GM12875 (cell line): ENCODE data around the gene TMC1.

ENCODE experiments used
- H3K4me3 ChIP-seq: one replicate; pipeline ENCODE4 v1.5.1; 2011; ENCODE audit warnings: low read depth, low read length, control low read depth
- TF ChIP-seq, protein P1 (sequence below): IDR thresholded peaks from 2 replicates; pipeline ENCODE4 v1.5.1; 2011; ENCODE audit warnings: low read depth, mild to moderate bottlenecking, control low read depth, inconsistent platforms, low read length, moderate library complexity, borderline replicate concordance; ENCODE audit not compliant: insufficient read depth

Gene TMC1

DNA sequence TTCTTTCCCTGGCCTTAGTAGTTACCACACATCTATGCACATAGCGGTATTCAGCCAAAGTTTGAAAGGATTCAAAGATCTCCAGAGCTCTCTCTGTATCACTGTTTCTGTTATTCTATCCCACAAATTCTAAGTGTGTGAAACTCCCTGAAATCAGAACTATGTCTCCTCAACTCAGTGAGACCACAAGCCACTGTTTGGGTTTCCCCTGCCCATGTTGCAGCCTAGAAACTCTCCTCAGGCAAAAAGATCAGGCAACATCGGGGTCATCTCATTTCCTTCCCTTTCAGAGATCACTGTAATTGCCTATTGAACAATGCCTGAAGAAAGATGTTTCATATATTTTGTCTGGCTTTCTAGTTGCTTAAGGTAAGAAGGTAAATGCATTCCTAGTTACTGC is 135.6 kb downstream of the TMC1 start:
- TF ChIP-seq, protein P1, sequence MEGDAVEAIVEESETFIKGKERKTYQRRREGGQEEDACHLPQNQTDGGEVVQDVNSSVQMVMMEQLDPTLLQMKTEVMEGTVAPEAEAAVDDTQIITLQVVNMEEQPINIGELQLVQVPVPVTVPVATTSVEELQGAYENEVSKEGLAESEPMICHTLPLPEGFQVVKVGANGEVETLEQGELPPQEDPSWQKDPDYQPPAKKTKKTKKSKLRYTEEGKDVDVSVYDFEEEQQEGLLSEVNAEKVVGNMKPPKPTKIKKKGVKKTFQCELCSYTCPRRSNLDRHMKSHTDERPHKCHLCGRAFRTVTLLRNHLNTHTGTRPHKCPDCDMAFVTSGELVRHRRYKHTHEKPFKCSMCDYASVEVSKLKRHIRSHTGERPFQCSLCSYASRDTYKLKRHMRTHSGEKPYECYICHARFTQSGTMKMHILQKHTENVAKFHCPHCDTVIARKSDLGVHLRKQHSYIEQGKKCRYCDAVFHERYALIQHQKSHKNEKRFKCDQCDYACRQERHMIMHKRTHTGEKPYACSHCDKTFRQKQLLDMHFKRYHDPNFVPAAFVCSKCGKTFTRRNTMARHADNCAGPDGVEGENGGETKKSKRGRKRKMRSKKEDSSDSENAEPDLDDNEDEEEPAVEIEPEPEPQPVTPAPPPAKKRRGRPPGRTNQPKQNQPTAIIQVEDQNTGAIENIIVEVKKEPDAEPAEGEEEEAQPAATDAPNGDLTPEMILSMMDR: no peak
- no peak overlapping the region for H3K4me3 ChIP-seq

DNA sequence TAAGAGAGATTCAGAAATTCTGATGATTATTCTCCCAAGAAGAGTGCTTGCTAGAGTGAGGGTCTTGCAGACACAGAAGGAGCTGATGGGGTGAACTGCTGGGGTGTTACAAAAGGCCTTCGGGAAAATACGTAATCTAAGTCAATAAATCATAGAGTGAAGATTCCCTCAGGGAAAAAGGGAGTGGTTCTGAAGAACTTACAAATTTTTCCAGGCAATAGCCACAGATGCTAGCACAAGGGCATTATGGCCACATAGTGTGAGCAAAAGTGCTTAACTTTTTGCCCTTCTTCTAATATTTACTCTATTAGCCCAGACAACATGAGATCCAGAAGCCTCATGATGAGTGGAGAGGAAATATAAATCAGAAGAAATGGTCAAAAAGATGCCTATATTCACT is 137.3 kb downstream of the TMC1 start:
- TF ChIP-seq, protein P1: no peak
- no peak overlapping the region for H3K4me3 ChIP-seq

DNA sequence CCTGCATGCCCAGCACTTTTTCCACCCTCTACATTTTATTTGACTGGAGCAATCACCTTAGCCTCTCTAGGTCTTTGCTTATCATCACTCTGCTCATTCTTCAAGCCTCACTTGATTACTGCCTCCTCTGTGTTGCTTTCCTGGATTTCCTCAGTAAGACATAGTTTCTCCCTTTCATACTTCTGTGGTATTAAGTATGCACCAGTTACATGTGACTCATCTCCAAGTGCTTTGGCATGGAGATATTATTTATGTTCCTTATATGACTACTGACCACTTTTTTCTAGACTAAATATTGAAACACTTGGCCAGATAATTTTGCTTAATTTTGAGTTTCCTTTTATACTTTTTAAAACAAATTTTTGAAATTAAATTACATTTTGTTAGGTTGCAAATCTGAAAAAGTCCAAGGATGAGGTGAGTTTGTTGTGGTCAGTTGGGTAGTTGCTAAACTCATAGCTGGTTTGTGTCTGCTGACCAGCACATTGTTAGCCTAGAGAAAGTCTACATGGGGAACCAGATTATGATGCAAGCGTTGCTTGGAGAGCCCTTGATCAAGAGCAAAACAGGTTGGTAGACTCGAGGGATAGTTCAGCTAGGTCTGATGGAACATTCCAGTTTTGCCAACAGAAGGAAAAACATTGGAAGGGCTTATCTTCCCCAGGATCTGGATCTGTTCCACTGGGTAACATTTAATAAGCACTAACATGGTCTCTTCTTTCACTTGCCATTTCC is 140.2 kb downstream of the TMC1 start:
- TF ChIP-seq, protein P1: no peak

DNA sequence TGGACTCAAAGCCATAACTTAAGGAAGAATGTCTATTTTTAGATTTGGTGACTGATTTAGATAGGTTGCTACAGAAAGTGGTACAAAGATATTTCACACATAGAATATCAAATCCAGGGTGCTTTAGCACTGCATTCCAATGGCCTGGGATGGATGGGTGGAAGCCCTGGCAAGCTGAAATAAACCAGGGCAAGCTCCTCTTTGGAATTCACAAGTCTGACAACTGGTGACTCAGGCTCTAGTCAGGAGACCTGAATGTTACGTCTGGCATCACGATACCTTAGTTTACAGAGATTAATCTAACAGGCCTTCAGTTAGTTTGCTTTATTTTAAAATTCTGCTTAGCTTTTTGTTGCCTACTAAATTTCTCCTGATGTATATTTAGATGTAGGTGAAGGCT is 144.0 kb downstream of the TMC1 start:
- TF ChIP-seq, protein P1: no peak
- H3K4me3 ChIP-seq: no peak overlapping the region

More for the DNA sequence above, 140.2 kb downstream of the TMC1 start:
- no peak overlapping the region for H3K4me3 ChIP-seq

DNA sequence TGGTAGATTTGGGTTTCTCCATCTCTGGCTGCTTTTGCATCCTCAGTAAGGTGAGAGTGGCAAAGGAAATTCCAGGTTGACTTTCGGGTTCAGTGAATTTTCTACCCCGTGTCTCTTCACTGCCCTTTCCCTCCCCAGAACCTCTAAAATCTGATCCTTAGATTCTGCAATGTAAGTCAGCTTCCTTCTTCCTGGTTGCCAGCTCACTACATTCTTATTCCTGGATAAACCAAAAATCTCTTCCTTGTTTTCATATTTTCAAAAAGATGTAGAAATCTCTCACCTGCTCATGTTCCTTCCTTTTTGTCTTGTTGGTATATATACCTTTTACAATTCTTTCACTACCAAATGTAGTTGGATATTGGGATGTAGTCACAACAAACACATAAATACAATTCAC is 145.8 kb downstream of the TMC1 start:
- H3K4me3 ChIP-seq: no peak overlapping the region
- TF ChIP-seq, protein P1: no peak

DNA sequence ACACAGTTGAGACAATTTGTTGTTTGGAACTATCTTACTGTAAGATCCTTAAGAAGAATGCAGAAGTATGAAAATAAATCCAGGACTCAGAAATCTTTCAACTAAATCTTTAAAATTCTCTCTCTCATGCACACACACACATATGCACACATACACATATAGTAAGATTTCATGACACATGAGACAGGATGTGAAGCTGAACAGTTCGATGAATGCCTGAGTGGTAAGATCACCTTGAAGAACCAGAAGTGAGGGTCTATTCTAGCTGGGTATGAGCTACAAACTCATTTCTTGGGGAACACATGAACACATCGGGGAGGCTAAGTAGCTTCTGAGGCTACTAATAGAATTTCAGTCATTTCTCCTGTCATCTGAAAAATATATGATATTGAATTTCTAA is 153.6 kb downstream of the TMC1 start:
- H3K4me3 ChIP-seq: no peak overlapping the region
- TF ChIP-seq, protein P1: no peak

DNA sequence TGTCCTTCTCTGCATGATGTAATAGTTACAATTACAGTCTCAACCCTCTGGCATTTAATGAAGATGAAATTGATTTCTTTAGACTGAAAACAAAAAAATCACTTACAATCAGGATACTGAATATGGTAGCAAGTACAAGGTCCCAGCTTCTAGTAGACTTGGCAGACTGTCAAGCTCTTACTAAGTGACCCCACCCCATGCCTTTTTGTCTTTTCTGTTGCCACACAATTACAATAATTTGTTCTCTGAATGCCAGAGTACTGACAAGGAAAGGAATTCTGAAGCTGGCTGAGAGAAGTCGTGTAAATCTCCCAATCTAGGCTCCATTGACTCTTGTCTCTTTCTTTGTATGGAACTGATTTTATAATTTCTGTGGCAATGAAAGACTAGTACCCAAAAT is 154.2 kb downstream of the TMC1 start:
- H3K4me3 ChIP-seq: no peak overlapping the region
- TF ChIP-seq, protein P1: no peak
